Renal cortex interstitium (tissue), 11 donors: Measurements from ENCODE around the gene PLSCR3. TPM values are rescaled to one million over a fixed set of nuclear protein-coding genes. Genes with fewer than 3 reads are reported as not detected.

ENCODE experiments used
- DNase-seq, 11 donors: peaks; one replicate each; pipeline ENCODE4 v3.0.0-alpha.2; 2013; ENCODE audit warnings: low read depth in 9 of 11, low spot score in 4 of 11; ENCODE audit errors: extremely low read depth in 1 of 11
- polyA plus RNA-seq, 3 donors: library from polyadenylated mRNA; unstranded; fragments of 120-200 nt; gene quantifications; one replicate each; pipeline ENCODE4 v1.2.1, GENCODE V29; 2013; ENCODE audit not compliant: insufficient read length in 3 of 3

The PLSCR3 gene
- polyA plus RNA-seq, 3 donors: 28.8 to 41.5 (median 41.4) TPM

- no peak for DNase-seq
Observed at GRCh38 chr17:7432296-7432695, 38.0 kb upstream of the PLSCR3 start.

GRCh38 chr17:7431231-7431630, 36.9 kb upstream of the PLSCR3 start:
- DNase-seq: no peak

DNA sequence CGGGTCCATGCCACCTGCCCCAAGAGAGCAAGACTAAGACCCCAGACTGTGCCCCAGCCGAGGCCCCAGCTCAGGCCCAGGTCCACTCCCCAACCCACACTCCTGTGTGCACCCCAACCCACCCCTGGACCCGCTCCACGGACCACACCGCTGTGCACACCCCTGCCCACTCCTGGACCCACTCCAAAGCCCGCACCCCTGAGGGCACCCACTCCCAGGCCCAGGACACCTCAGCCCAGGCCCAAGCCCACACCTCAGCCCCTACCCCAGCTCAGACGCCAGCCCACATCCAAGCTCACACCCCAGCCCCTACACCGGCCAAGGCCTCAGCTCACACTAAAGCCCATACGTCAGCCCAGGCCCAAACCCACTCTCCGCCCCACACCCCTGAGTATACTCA, 35.4 kb upstream of the PLSCR3 start:
- no peak for DNase-seq

- DNase-seq: no peak
Observed at GRCh38 chr17:7428557-7428956, 34.2 kb upstream of the PLSCR3 start, which contains the start of gene SPEM3. Gene SPEM3 (plus strand): TSS chr17:7428857. CDS start chr17:7428903, 46 bp downstream.

DNA sequence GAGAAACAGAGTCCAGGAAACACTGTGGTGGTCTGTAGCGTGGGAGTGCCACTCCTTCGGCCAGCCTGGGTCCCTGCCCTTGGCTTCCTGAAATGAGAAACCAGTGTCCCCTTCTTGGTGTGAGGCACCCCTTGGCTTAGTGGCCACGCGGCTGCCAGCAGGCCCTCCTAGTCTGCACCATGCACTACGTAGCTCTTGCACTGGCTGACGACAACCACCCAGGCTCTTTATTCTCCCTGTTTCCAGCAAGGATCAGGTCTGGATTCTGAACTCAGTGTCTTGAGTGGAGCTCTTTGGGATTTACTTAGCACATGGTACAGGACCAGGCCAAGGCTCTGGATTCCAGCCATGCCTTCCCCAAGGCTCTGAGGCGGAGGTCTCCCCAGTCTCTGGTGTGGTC, 33.2 kb upstream of the PLSCR3 start:
- DNase-seq: no peak

- DNase-seq: no peak
Observed at GRCh38 chr17:7426896-7427489, 32.7 kb upstream of the PLSCR3 start.

DNA sequence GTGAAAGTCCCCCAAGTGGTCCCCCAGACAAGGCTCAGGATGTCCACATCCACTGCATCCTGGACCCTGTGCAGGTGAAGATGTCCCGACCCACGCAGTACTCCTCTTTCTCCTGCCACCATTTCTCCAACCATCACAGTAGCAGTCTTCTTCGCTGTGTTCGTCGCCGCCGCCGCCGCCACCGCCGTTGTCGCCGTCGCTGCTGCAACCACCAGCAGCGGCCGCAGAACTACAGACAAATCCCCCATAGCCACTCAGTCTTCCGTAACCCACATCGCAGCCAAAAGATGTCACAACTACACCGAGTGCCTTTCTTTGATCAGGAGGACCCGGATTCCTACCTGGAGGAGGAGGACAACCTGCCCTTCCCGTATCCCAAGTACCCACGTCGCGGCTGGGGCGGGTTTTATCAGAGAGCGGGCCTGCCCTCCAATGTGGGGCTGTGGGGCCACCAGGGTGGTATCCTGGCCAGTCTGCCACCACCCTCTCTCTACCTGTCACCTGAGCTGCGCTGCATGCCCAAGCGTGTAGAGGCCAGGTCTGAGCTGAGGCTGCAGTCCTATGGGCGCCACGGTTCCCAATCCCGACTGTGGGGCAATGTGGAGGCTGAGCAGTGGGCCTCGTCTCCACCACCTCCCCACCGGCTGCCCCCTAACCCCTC, 32.0 kb upstream of the PLSCR3 start:
- DNase-seq: no peak

DNA sequence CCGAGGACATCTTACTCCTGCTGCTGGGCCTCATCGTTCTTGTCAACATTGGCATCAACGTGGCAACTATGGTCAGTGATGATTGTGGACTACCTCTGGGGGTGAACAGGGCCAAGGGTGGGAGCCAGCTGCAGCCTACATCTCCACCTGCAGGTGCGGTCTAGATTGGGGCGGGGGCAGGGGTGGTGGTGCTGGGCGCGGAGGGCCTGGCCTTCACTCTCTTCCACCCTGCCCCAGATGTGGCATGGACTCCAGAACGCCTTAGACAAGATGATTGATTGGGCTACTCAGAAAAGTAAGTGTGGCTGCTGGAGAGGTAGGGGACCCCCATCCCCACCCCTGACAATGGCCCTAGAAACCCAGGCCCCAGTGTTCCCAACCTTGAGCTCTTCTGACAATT, 31.4 kb upstream of the PLSCR3 start:
- DNase-seq: no peak

DNA sequence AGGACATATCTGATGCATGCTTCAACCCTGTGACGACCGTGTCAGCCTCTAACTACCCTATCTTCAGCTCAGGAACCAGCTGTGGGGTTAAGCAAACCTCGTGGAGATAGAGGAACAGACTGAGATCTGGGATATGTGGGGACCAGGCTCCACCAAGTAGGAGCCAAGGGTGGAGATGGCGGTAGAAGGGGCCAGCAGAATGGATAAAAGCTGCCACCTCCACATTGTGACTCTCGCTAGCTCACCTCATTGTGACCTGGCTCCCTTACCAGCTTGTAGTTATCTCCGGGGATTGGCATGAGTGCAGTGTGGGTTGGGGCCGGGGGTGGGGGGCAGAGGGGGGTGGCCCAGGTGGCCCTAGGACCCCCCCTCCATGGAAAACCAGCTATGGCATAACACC, 31.0 kb upstream of the PLSCR3 start, which contains the start of gene SPEM2:
Gene SPEM2, plus strand, starts transcription at position 301 of the 400 bp plus-strand sequence. Its CDS starts 73 bp downstream, at position 374.
- no peak for DNase-seq

GRCh38 chr17:7423679-7424078, 29.4 kb upstream of the PLSCR3 start:
- DNase-seq: no peak

DNA sequence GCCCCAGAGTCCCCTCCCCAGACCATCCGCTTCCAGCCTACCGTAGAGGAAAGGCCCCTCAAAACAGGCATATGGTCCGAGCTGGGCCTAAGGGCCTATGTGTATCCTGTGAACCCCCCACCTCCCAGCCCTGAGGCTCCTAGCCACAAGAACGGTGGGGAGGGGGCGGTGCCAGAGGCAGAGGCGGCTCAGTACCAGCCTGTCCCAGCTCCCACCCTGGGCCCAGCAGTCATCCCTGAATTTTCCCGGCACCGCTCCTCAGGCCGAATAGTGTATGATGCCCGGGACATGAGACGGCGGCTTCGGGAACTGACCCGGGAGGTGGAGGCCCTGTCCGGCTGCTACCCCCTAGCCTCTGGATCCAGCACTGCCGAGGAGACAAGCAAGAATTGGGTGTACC, 26.9 kb upstream of the PLSCR3 start:
- no peak for DNase-seq

- peak in 1 of 11 donors; percentile 48 for DNase-seq
Observed at GRCh38 chr17:7419819-7420610, 25.7 kb upstream of the PLSCR3 start, which contains the start of gene SPEM1. Gene SPEM1 (plus strand): TSS chr17:7420324. CDS start chr17:7420385, 61 bp downstream.

DNA sequence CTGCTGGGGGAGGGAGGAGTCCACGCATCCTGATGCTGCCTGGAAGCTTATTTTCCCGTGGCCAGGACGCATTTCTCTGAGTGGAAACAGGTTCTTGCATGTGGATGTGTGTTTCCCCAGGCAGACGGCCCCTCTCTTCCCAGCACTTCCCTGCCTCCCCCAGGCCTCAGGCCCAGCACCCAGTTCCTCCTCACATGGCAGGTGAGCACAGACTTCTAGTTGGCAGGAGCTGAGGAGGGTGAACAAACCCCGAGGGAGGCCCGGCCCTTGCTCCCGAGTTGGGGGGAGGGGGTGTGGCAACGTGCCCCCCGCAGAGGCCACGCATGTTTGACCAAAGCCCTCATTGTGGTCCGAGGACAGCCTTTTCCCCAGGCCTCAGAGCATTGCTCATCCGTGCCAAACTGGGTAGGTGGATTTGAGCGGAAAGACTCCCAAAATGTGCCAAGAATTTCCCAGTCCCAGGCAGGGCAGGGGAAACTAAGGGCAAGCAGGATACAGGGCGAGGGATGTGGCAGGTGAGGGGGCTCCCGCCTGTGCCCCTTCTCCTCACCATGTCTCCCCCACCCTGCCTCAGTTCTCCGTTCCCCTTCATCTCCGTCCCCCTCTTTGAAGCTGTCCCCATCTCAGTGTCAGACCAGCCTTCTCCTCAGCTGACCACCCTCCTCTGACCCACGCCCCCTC, 24.3 kb upstream of the PLSCR3 start:
- DNase-seq: no peak

GRCh38 chr17:7417056-7417655, 22.8 kb upstream of the PLSCR3 start:
- DNase-seq: no peak

GRCh38 chr17:7416323-7416722, 22.0 kb upstream of the PLSCR3 start:
- DNase-seq: no peak

DNA sequence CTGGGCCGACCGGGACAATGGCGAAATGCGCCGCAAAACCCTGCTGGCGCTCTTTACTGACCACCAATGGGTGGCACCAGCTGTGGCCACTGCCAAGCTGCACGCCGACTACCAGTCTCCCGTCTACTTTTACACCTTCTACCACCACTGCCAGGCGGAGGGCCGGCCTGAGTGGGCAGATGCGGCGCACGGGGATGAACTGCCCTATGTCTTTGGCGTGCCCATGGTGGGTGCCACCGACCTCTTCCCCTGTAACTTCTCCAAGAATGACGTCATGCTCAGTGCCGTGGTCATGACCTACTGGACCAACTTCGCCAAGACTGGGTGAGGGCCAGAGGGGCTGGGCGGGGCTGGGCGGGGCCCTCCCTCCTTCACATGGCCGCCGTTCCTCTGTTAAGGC, 21.5 kb upstream of the PLSCR3 start:
- no peak for DNase-seq

- DNase-seq: no peak
Observed at GRCh38 chr17:7414837-7415236, 20.5 kb upstream of the PLSCR3 start.

- DNase-seq: no peak
Observed at GRCh38 chr17:7413346-7413985, 19.1 kb upstream of the PLSCR3 start.

- no peak for DNase-seq
Observed at GRCh38 chr17:7411427-7411750, 17.1 kb upstream of the PLSCR3 start.
